GM19467 (cell line): ENCODE data around the gene ANXA9.
A peak's percentile ranks its signal among the peaks of the same experiment; 100 is the strongest.

Source experiments
- ATAC-seq: cut with Tn5 transposase; IDR thresholded peaks from one replicate; pipeline ENCODE4 v1.9.1; 2021; ENCODE audit warnings: mild to moderate bottlenecking, moderate library complexity; ENCODE audit not compliant: unreplicated experiment

Gene ANXA9

GRCh38 chr1:151002051-151002450 lies 20.0 kb downstream of the ANXA9 start:
- no peak for ATAC-seq

GRCh38 chr1:151002611-151003010 lies 20.5 kb downstream of the ANXA9 start:
- ATAC-seq, result no peak

DNA sequence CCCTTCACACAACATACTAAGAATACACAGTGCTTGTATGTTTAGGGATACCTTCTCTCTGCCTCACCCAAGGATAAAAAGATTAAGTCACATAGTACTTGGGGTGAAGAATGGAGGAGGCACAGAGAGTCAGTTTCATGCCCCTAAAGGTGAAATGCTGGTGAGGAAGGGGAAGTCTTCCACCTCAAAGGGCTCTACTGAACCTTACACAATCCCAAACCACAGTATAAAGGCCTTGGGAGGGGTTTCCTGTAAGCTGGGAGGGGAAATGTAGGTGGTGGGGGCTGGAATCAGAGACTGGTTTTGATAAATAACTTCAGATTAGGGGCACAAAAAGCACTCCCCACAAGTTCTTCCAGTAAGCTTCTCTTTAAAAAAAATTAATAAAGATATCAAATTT lies 21.1 kb downstream of the ANXA9 start:
- no peak for ATAC-seq

DNA sequence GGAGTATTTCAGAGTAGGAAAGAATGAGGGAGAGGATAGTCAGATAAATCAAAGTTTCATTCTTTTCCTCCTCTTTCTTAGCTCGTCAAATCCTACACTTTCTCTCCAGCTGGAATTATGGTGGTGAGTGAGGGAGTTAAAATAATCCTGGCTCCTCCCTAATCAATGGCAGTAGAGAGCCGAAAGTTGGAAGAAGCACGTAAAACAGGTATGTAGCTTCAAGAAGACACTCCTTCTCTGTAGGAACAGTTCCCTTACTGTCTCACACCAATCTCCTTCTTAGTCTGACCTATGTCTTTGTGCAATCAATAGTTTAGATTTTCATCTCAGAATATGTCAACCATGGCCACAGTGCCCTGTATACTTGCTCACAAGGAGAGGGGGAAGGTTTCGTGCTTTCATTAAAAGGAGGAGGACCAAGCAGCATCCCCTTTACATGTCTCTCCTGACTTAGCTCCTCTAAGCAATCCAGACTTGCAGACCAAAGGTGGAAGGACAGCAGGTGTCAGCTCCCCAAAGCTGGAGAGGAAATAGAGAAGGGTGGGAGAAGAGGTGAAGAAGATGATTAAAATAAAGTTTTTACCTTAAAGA lies 23.7 kb downstream of the ANXA9 start:
- ATAC-seq, result no peak

- peak; percentile 37 for ATAC-seq
These were observed 24.4 kb downstream of the ANXA9 start, which contains the start of gene MINDY1 for GRCh38 chr1:151006327-151007052. Gene MINDY1 (minus strand): TSS chr1:151006902. CDS start chr1:151002617, 4,285 bp downstream.

- no peak for ATAC-seq
These were observed 25.8 kb downstream of the ANXA9 start for GRCh38 chr1:151007853-151008243.

DNA sequence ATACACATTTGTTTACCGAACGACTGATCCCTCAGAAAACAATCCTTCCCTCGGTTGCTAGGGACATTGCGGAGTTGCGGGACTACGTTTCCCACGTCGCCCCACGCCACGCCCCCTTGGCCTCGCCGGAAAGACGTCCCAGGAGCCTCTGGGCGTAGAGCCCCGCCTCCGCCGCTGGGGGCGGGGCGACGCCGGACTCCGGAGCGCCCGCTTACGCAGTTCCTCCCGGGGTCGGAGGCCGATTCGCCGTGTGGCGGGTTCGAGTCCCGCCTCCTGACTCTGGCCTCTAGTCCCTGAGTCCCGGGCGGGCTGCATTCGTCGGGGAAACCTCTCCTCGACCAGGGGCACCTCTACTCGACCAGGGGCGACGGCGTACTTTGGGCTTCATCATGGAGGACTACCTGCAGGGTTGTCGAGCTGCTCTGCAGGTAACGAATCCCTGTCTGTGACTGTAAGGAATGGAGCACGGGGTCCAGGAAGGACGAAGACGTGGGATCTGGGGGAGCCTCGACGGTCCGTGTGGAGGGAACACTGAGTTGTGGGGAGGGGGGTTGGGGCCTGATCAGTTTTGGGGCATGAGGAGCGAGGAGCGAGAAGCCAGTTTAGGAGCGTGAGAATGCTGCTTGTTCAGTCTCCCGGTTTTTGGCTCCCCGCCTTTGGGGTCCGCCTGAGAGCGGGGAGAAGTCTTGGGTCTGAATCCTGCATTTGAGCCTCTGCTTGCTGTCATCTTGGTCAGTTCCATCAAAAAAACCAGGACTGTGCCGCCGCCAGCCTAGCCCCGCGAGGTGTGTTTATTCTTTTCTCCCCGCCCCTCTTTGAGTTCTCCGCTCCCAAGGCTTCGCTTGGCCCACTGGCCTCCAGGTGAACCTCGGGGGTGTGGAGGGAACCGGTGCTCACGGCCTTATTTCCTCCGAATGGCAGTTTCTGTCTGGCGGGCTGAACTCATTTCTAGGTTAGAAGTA lies 26.4 kb downstream of the ANXA9 start, which contains the start of gene PRUNE1:
Gene PRUNE1 (plus strand): TSS at position 206 of the 962 bp plus-strand sequence. CDS start 184 bp downstream, at position 390.
- ATAC-seq, result peak; percentile 63

GRCh38 chr1:151009206-151009587 lies 27.1 kb downstream of the ANXA9 start:
- ATAC-seq, result no peak

GRCh38 chr1:151009674-151010345 lies 27.7 kb downstream of the ANXA9 start:
- ATAC-seq, result no peak

DNA sequence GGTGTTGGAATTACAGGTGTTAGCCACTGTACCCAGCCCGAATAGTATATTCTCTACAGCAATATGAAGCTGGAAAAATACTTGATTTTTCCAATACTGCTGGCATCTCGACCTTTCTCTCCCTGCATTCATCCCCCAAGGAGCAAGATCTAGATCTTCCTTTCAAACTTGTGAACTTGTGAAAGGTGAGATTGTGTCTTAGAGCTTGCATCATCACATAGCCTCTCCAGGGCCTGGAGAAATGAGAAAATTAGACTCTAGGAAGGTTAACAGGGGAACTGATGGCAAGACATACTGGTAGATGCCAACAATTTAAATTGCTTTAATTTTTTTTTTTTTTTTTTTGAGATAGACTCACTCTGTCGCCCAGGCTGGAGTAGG lies 28.2 kb downstream of the ANXA9 start:
- ATAC-seq, result no peak

GRCh38 chr1:151011154-151011850 lies 29.2 kb downstream of the ANXA9 start:
- ATAC-seq, result no peak

- ATAC-seq, result no peak
These were observed 30.8 kb downstream of the ANXA9 start for GRCh38 chr1:151012684-151013471.

DNA sequence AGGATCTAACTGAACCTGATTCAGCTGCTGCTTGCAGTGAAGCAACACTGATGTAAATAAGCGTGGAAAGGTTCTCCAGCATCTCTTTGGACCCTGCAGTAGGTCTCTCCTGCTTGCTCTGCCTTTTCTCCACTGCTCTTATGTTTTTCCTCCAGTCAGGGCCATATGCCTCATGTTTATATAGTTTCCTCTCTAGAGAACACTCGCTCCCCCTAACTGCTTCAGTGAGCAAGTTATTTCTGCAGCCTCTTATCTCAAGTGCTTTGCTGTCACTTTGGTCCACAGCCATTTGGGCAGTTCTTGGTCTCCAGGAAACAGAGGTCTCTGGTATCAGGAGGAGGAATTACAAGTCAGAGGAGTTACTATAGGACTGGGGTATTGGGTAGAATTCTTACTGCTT lies 31.4 kb downstream of the ANXA9 start:
- ATAC-seq, result no peak

DNA sequence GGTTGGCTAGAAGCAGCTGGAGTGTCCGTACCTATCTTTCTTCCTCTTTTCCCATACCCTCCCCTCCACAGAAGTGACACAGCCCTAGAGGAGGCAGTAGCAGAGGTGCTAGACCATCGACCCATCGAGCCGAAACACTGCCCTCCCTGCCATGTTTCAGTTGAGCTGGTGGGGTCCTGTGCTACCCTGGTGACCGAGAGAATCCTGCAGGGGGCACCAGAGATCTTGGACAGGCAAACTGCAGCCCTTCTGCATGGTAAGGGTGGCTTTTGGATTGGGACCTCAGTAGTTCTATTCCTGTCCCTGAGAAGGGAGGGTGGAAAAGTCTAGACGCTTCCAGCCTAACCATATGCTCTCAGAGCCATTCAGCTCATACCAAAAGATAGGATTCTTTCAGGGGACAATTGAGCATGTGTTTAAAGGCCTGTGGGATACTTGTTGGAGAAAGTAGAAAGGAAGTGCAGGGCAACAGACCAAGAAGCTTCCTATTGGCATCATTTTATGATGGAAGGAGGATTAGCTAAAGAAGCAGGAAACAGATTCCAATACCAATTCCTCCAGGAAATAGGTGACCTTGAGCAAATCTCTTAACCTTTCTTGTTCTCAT lies 42.6 kb downstream of the ANXA9 start:
- ATAC-seq, result no peak

DNA sequence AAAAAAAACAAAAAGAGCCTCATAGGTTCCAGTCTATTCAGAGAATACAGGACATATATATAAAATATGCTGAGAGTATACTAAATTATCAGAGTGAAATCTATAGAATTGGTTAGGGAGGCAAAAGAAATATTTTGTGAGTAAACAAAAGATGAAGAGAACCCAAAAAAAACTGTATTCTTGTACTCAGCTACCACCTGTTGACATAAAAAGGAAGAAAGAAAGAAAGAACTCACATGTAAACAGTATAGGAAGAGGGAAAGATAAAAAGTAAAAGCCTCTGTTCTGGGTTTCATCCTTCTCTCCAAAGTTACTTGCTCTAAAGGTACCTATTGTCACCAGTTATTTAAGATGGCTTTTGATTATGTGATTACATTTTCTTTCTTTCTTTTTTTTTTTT lies 44.4 kb downstream of the ANXA9 start:
- no peak for ATAC-seq

DNA sequence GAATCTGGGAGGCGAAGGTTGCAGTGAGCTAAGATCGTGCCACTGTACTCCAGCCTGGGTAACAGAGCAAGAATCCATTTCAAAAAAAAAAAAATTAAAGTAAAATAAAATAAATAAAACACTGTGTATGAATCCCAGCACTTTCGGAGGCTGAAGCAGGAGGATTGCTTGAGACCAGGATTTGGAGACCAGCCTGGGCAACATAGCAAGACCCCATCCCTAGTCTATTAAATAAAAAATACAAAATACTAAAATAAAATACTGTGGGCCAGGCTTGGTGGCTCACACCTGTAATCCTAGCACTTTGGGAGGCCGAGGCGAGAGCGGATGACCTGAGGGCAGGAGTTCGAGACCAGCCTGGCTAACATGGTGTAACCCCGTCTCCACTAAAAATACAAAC lies 50.1 kb downstream of the ANXA9 start:
- no peak for ATAC-seq

DNA sequence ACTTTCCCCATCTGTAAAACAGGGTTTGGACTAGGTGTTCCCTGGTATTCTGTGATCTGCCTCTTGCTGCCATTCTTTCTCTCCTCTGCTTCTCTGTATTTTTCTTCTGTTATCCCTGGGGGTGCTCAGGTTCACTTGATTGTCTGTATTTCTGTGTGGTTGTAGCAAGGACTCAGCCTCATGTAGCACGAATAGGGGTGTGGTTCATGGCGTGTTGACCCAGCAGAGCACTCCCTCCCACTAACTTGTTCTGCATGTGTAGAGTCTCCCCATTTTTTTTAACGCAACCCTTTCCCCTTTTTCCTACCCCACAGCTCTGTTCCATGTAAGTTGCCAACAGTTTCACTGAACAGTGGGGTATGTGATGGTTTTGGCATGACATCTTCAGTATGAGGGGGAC lies 53.1 kb downstream of the ANXA9 start:
- ATAC-seq, result no peak

GRCh38 chr1:151036356-151036755 lies 54.3 kb downstream of the ANXA9 start, which contains the start of gene BNIPL:
Gene BNIPL (plus strand): TSS chr1:151036586. CDS start chr1:151036726, 140 bp downstream.
- no peak for ATAC-seq

- no peak for ATAC-seq
These were observed 54.9 kb downstream of the ANXA9 start for GRCh38 chr1:151037032-151037431.
